GM15510 (cell line): ENCODE results near the gene PTPRQ.

Experiments
- POLR2A ChIP-seq: IDR thresholded peaks from 3 replicates; pipeline ENCODE4 v1.6.1; 2011; ENCODE audit warnings: borderline replicate concordance; ENCODE audit not compliant: insufficient read length; ENCODE audit errors: extremely low read depth

The PTPRQ gene

GRCh38 chr12:80580254-80580653 lies 136.2 kb downstream of the PTPRQ start:
- TF ChIP-seq POLR2A, result no peak

DNA sequence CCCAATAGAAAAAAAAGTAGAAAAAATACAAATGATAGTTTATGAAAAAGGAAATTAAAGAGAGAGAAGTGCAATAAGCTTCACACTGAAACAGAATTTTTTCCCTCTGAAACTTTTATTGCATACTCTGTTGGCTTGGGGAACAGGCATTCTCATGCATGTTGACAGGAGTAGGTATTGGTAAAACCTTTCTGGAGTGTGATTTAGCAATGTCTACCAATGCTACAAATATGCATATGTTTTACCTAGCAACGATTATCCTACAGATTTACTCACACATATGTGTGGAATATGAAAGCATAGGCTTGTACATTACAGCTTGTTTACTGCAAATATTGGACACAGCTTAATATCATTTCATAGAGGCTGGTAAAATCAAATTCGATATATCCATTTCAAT lies 137.7 kb downstream of the PTPRQ start:
- TF ChIP-seq POLR2A, result no peak

- TF ChIP-seq POLR2A, result no peak
Measured at GRCh38 chr12:80582431-80582830, 138.4 kb downstream of the PTPRQ start.

DNA sequence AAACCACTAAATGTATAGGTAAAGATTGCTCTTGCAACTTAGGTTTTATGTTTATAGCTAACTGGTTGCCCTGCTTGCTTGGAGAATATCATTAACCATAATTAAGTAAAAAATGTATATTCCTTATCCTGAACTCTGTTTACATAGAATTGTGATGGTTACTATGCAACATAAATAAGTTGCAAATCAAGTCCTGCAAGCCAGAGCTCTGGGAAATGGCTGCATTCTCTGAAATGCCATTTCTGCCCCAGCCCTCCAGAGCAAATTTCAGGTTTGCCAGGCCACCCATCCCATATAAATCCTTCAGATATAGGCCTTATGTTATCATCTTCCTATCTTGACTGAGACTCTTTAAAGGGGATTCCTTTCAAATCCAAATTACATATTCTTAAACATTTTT lies 145.0 kb downstream of the PTPRQ start:
- TF ChIP-seq POLR2A, result no peak

DNA sequence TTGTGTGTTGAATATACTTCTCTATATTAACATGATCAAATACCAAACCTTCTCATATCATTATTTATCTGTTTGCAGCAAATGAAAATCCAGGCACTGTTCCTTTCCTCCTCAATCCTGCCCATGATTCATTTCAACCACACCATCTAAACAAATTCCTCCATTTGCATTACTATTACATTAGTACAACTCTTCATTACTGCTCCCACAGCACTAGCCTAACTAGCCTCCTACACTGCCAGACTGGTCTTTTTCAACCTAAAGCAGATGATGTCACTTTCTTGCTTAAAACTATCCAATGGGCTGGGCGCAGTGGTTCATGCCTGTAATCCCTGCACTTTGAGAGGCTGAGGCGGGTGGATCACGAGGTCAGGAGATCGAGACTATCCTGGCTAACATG lies 146.1 kb downstream of the PTPRQ start:
- TF ChIP-seq POLR2A, result no peak

DNA sequence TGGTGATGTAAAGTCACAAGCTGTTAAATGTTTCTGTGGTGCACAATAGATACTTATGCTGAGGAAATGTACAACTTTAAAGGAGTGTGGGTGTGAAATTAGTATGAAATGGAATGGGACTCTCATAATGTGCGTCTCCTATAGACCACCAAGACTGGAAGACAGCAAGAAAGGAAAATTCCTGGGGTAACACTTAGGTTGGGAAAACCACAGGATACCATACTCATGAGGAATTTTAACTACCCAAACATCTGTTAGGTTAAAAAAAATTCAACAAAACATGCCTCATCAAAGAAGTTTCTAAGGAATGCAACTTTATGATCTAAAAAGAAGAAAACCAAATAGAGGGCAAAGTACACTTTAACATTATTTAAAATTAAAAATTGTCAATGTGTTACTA lies 149.7 kb downstream of the PTPRQ start:
- TF ChIP-seq POLR2A, result no peak

DNA sequence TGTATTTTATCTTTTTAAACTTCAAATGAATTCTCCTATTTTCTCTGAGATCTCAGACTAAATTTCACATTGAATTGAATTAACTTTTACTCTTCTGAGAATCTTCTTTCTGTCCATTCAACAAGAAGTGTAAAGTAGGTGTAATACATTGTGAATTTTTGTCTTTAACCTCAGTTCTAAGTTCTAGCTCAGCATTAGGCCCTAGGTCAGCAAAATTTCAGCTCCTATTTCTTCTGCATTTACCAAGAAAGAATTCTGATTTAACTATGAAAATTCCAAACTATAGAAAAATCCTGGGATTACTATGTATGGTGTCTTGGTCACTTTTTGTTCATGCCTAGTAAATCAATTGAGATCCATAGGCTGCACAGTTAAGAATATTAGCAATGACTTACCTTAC lies 152.5 kb downstream of the PTPRQ start:
- TF ChIP-seq POLR2A, result no peak

DNA sequence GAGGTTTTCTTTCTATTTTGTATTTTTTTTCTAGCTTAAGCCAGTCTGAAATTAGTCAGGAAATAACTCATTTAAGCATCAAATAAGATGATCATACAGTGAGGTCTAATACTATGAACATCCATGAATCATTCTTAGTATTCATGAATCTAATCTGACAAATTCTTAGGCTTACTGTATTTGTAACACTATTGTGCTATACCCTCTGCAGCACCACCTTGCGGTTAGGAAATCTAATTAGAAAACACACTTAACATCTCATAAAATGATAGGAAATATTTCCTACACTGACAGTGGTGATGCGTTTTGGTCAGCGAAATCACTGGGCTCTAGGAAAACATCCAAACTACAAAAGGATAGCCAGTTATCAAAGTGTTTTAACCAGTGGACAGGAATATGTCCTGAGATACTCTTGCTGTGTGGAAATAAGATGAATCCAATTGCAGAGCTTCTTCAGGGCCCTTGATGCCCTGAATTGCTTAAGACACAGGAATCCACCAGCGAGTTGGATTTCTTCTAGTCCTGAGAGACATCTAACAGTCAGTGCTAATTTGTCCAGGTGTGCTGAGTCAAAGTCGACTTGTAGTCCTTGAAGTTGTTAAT lies 154.1 kb downstream of the PTPRQ start:
- no peak for TF ChIP-seq POLR2A

GRCh38 chr12:80602455-80602854 lies 158.4 kb downstream of the PTPRQ start:
- TF ChIP-seq POLR2A, result no peak

DNA sequence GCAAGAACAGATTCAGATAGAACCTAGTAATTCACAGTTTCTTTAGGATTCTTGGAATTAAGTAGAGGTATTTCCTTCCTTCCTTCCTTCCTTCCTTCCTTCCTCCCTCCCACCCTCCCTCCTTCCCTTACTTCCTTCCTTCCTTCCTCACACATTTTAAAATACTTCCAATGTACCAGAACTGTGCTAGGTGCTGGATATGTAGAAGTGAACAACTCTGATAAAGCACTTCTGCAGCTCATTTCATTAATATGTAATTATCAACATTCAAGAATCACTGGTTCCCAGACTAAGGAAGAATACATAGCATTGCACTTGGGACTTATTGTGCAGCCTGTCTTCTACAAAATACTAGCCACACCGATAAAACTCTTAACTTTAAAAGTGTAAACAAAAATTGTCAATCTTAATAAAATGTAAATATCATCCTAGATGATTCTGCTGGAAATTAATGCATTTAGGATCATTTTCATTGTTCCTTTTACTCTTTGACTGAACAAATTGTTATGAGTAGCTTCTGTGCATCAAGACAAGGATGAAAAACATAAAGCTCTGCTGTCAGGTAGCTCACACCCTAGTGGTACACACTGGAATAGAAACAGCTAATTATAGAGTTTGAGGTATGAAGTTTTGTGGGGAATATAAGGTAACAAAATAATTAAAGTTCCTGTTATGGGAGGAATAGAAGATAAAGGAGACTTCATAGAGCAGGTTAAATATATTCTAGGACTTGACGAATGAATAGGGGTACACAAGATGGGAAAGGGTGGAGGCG lies 163.5 kb downstream of the PTPRQ start:
- no peak for TF ChIP-seq POLR2A

- TF ChIP-seq POLR2A, result no peak
Measured at GRCh38 chr12:80617733-80618132, 173.7 kb downstream of the PTPRQ start.

DNA sequence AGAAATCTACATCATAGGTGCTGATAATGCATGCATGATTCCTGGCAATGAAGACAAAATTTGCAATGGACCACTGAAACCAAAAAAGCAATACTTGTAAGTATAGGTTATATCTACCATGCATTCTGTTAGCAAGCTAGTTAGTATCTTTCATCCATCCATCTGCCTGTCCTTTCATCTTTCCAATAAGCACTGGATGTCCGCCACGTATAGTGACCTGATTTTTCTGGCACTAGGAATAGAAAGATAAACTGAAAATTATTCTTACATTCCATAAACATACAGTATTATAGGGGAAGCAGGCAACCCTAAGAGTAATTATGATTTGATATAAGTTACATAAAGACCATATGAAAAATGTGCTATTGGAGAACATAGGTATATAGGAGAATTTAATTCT lies 176.2 kb downstream of the PTPRQ start:
- TF ChIP-seq POLR2A, result no peak

GRCh38 chr12:80622271-80622670 lies 178.2 kb downstream of the PTPRQ start:
- TF ChIP-seq POLR2A, result no peak

DNA sequence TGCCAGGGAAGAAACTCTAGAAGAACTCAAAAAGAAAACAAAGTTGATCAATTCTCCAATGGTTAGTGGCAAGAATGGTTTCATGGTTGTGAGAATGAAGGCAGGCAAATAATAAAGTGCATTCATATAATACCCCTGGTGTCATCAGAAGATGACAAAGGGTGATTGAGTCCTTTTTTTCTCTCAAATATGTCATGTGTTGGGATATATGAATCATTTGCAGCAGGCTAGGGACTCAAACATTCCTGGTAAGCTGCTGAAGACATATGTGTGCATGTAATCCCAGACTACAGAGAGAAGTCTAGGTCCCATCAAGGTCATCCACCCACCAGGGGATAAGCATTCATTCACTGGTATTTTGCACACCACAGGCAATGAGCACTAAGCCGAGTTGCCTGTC lies 181.0 kb downstream of the PTPRQ start:
- TF ChIP-seq POLR2A, result no peak

GRCh38 chr12:80625901-80626300 lies 181.9 kb downstream of the PTPRQ start:
- TF ChIP-seq POLR2A, result no peak

GRCh38 chr12:80627782-80628181 lies 183.7 kb downstream of the PTPRQ start:
- no peak for TF ChIP-seq POLR2A
